RPMI8226 (cell line): Measurements from ENCODE around the gene TNFAIP8.

ENCODE experiments used
- DNase-seq: peaks from one replicate; pipeline ENCODE4 v3.0.0-alpha.2; 2015

TNFAIP8 gene

DNA sequence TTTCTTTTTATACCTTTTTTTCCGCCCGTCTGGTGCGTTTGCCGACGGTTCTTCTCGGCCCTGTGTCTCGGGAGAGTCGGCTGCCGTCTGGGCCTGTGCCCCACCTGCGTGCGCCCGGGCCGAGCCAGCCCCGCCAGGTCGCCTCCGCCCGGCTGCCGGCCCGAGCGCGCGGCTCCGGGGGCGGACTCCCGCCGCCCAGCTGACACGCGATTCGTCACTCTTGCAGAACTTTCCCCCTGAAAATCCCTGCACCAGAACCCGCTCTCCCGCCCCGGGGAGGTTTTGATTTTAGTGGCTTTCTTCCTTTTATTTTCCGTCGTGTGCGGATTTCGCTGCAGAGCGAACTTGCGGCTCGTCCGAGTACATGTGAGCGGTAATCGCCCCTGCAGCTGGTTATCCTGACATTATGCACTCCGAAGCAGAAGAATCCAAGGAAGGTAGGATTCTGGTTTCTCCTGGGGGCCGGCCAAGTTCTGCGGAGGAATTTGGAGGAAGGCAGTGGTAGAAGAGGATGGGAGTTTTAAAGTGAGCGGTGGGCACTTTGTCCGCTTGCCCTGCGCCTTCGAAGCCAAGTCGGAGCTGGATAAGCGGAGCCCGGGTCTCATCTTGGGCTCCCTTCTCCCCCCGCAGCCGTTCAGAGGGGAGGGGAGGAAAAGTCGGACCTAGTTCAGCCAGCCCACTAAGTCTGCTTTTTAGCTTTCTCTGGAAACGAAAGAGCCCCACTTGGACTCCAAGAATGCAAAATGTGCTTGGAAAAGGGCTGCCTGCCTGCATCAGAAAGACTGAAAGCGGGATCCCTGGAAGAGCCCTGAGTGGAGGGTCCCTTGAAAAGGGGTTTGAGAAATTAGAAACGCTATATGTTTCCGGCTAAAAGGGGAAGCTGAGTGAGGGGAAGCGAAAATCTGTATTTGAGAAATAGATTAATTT is at the start of gene TNFAIP8:
Gene TNFAIP8 (plus strand): TSS at position 335 of the 927 bp plus-strand sequence. CDS start 72 bp downstream, at position 407.
- no peak for DNase-seq

DNA sequence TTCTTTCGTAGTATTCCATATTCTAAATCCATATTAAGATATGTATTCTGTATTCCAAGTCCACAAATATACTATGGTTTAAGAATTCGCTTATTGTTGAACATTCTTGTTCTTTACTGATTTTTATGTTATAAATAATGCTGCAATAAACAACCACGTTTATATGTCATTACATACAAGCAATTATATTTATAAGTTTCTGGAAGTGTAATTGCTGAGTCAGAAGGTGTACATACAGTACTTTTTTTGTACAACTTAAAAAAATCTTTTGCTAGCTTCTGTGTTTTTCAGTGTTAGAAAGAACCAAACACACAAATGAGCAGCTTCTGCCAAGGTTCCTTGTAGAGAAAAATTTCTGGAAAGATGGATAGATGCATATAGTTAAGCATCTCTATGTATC is 48.6 kb upstream of the TNFAIP8 start:
- no peak for DNase-seq

DNA sequence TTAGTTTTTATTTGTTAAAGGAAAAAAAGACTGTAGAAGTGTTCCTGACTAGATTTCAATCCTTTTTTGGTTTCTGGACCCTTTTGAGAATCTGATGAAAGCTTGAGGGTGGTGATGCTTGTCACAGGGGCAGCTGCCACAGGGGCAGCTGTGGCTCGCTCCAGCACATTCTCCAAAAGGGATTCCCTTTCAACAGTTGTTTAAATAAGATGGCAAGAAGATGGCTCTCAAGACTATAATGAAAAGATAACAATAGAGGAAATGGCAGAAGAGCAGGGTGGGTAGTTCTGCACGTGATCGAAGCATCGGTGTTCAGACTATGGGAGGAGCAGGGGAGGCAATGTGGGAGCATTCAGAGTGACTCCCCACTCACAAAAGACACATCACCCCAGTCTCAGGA is 46.5 kb upstream of the TNFAIP8 start:
- no peak for DNase-seq

DNA sequence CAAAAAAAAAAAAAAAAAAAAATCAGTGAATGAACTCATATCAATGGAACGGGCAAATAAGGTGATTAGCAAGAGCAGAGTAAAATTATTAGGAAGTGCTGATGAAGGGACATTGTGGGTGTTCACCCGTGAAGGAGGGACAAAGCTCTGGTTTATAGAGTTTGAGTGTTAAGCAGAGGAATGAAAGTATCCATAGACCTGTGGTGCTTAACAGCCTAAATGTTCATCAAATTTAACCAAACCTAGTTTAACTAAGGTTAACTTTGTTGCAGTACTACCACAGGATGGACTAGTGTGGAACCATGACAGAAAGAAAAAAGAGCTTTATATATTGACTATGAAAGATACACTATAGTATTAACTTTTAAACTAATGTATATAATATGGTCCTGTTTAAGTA is 44.1 kb upstream of the TNFAIP8 start:
- DNase-seq = no peak

DNA sequence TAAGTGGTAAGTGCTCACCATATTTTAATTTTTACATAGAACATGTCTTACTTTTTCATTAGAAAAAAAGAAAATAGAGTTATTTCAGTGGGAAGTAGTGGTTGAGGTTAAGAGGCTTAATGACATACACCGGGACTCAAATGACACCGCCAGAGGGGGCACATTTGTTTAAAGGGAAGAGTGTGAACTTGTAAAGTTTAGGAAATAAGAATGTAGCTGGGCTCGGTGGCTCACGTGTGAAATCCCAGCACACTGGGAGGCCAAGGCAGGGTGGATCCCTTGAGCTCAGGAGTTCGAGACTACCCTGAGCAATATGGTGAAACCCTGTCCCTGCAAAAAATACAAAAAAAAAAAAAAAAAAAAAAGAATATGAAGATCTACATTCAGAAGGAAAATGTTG is 43.4 kb upstream of the TNFAIP8 start:
- no peak for DNase-seq

DNA sequence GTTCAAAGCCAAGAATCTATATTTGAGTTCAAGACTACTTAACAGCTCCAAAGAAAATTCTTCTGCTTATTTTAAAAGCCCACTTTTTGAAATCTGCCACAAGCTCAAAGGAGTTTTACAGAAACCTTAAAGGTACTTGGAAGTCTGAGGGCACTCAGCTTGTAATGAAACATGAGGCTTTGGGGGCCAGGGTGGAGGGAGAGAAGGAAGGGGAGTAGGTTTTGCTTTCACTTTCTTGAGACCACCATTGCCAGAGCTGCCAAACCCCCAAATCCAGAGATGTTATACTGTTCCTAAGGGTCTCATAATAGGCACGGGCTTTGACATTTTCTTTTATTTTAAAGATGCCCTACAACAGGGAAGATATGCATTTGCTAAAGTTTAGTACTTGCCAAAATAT is 42.6 kb upstream of the TNFAIP8 start:
- no peak for DNase-seq

DNA sequence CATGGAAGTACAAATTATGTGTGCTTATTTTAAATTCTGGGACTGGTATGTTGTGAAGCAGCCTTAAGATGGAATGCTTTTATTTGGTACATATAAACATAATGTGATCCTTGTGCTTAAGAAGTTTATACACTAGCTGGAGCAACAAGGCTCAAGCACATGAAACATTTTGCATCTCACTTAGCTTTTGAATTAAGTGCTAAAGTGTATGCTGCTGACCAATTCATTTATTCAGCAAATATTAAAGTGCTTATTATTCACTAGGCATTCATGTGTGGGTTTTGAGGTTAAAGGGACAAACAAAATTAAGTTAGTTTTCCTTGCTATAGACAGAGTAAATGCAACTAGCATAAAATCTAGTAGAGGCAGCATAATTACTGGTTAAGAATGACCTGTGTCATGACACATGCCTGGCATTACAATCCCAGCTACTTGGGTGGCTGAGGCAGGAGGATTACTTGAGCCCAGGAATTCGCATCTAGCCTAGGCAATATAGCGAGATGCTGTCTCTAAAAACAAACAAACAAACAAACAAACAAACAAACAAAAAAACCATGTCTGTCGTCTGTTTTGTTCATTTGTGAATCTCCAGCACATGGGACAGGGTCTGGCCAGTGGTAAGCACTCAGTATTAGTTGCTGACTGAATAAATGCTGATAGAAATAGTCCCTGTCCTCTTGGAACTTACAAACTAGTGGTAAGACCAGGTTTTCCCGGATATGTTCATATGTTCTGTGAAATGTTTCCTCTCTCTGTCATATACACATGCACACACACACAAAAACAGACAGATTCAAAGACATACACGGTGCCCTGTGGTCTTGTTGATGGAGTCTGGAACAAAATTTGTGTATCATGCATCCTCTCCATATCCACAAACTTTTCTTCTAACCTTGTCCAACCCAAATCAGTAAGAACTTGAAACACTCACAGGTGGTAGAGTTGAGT is 41.9 kb upstream of the TNFAIP8 start:
- no peak for DNase-seq

DNA sequence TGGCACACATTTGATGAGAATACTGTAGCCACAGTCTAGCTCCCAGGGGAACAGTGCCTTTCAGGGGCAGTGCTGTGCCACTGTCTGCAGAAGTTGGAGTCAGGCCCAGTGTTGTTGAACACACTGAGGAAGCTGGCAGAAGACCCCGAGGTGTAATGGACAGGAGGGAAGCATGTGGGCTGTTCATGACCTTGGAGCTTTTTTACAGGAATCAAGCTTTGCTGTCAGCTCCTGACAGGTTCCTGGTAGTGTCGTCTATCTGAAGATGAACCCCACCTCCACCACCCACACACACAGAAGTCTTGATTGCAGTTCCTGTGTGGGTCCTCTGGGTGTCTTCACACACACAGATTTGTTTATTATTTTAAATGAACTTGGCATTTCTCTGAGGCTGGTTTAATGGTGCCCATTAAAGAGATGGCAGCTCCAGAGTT is 40.3 kb upstream of the TNFAIP8 start:
- DNase-seq = peak; percentile 75

DNA sequence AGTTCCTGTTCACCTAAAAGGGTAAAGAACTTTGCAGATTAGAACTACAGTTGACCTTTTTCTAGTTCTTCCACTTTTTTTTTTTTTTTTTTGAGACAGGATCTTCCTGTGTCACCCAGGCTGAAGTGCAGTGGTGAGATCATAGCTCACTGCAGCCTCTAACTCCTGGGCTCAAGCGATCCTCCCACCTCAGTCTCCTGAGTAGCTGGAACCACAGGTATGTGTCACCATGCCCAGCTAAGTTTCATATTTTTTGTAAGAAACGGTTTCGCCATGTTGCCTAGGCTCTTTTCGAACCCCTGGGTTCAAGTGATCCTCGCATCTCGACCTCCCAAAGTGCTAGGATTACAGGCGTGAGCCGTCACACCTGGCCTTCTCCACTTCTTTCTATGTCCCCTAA is 39.7 kb upstream of the TNFAIP8 start:
- no peak for DNase-seq

DNA sequence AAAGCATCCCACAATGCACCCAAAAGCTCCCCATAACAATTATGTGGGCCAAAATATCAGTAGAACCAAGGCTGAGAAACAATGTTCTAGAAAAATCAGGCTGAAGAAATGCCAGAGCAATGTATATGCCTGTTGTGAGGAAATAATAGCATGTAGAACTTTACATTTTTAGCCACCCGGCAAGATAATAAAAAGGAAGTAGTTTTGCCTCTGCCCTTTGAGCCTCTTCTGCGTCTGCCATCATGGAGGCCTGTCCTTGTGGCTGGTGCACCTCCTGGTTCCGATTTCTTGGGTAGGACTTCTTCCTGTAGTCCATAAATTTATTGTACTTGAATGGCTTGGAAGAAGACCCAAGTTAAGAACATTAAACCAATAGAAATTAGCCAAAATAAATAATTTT is 38.9 kb upstream of the TNFAIP8 start:
- no peak for DNase-seq

DNA sequence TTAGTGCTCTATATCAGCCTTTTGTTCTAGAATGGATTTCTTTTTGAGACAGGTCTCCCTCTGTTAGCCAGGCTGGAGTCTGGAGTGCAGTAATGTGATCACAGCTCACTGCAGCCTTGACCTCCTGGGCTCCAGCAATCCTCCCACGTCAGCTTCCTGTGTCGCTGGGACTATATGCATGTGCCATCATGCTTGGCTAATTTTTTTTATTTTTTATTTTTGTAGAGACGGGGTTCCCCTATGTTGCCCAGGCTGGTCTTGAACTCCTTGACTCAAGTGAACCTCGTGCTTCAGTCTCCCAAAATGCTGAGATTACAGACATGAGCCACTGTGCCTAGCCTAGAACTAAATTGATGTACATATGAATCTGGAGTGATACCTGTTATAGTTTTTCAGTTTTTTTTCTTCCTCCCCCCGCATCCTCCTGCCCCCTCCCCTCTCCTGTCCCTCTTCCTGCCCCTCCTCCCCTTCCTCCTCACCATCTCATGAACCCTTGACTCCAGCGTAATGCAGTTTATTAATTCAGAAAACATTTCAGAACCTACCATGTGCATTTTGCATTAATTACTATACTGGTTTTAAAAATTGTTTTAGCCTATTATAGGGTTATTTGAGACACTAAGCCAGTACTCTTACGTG is 37.4 kb upstream of the TNFAIP8 start:
- no peak for DNase-seq

DNA sequence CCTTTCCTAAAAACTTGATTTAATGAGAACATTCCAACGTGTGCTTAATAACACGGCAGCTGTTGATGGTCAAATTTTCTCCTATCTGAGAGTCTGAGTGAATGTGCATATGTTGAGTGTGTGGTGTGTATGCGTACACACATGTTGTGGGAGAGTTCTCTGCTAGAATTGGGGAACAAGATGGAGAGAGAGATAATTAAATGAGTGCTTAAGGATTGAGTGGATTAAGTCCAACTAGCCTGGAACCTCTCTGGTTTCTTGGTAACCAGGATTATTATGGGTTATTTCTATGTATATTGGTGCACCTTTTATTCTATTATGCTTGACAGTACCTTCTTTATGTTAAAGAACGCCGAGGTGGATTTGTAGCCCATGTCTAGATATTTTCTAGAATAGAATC is 36.4 kb upstream of the TNFAIP8 start:
- DNase-seq = no peak

DNA sequence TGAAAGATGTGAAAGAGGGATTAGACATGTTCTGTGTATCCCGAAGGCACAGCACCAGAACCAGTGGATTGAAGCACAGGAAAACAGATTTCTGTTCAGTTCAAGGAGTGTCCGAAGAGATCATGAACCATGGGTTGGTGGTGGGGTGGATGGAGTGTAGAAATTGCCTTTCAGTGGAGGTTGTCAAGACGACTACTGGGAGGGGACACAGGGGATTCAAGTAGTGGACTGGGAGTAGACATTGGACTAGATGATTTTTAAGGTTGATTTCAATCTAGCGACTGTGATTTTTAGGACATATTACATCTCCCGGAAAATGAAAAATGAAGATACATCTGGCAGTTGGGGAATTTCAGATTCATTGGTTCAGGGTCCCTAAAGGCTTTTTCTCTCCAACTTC is 35.9 kb upstream of the TNFAIP8 start:
- DNase-seq = no peak

DNA sequence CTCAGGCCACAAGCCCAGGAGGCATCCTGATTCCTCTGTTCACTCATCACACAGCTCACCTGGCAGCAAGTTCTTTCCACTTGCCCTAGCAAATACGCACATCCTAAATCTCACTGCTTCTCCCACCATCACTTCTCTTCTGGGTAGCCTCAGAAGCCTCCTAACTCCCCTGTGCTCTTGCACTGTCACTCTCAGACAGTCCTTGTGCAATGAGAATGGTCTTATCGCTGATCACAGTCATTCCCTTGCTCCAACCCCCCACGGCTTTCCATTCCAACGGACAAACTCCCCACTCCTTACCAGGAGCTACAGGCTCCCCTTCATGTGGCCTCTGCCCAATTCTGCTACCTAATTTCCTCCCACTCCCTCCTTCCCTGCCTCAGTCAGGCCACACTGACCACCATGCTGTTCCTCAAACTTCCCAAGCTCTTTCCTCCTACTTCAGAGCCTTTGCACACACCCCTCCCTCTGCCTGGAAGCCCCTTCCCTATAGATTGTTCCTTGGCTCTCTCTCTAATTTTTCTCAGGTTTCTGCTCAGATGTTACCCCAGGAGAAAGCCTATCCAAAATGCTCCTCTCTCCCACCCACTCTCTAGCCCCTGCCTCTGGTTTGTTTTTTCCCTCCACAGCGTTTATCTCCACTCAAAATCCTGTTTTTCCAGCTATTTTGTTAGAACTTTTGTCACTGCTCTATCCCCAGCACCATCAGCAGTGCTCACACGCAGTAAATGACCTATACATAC is 34.1 kb upstream of the TNFAIP8 start:
- DNase-seq = no peak

DNA sequence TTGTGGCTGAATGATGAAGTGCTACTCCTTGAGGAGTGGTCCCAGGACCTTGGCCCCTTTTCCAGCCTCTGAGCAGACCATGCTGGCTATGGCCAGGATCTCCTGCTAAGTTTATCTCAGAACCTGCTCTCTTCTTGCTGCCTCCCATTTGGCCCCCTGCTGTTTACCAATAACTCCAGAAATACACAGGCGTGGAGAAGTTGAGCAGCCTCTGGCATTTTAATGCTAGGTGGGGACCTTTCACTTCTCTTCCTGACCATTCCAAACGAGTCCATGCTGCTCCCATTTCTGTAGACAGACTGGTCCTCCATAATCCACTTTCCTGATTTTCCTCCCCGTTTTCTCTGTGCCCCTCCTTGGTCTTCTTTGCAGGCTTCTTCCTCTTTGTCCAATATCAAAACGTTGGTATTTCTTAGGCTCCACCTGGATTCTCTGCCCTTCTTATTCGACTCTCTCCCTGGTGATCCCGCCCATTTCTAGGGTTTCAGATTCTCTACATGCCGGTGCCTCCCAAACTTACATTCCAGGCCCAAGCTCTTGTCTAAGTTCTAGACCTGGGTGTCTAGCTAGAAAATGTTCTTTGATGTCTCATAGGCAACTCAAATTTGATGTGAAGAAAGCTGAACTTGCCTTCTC is 33.4 kb upstream of the TNFAIP8 start:
- DNase-seq = no peak

DNA sequence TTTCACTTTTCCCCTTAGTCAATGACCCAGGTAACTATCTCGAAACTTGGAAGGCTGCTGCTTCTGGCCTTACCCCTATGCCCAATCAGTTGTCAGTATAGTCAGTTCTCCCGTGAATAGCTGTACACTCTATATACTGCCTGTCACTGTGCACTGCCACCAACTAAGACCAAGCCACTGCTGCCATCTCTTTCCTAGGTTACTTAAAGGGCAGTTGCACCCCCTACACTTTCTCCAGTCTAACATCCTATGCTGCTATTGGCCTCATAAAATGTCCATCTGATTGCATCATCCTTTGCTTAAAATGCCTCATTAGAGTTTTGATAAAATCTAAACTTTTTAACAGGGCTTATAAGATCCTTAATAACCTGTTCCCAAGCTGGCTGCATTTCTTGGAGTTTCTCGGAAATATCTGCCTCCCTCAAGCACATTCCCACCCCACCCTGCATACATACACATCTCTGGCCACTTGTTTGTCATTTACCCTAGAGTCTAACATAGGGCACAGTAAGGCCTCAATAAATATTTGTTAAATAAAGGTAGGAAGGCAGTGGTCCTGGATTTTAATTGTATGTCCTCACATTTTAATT is 32.8 kb upstream of the TNFAIP8 start:
- peak; percentile 35 for DNase-seq

DNA sequence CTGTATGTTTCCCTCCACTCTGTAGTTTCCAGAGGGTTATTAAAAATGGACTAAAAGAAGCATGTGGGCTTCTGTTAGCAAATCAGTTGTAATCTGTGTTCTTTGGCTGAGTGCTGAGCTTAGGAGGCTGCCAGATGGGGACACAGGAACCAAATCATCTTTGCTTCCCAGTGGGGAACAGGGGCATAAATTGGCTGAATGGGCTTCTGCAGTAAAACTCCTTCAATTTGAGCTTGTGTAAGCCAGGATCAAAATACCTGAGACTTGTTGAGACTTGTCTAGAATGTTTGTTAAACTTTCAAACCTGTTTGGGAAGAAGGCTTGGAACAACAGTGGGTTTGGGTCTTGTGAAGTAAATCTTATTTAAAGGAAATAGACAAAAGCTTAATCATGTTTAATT is 32.2 kb upstream of the TNFAIP8 start:
- DNase-seq = no peak

DNA sequence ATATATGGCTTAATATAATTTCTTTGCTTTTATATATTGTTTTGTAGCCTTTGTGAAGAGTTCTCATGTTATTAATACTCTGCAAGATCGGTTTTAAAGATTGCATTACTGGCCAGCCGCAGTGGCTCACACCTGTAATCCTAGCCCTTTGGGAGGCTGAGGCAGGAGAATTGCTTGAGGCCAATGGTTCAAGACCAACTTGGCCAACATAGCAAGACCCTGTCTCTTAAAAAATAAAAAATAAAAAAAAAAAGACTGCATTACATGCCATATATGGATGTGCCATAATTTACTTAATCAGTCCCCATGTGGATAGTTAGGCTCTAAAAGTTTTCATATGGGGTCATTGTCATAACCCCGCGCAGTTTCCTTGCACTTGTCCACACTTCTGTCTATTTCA is 31.0 kb upstream of the TNFAIP8 start:
- DNase-seq = no peak

DNA sequence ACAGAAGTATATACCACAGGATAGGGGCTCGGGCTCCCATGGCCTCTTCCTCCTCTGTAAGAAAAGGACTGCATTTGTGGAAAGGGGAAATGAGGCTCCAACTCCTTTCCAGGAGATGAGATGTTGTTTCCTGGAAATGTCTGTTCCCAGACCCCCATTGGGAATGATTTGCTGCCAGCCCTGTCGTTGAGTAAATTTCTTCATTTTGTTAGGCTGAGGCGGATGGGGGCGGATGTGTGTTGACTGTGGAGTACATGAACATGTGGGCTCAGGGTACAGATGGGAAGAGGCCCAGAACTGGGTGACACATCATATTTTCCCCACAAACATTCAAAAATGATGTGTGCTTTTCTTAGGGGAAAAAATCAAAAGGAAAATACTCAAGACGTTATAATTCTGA is 28.8 kb upstream of the TNFAIP8 start:
- DNase-seq = no peak

DNA sequence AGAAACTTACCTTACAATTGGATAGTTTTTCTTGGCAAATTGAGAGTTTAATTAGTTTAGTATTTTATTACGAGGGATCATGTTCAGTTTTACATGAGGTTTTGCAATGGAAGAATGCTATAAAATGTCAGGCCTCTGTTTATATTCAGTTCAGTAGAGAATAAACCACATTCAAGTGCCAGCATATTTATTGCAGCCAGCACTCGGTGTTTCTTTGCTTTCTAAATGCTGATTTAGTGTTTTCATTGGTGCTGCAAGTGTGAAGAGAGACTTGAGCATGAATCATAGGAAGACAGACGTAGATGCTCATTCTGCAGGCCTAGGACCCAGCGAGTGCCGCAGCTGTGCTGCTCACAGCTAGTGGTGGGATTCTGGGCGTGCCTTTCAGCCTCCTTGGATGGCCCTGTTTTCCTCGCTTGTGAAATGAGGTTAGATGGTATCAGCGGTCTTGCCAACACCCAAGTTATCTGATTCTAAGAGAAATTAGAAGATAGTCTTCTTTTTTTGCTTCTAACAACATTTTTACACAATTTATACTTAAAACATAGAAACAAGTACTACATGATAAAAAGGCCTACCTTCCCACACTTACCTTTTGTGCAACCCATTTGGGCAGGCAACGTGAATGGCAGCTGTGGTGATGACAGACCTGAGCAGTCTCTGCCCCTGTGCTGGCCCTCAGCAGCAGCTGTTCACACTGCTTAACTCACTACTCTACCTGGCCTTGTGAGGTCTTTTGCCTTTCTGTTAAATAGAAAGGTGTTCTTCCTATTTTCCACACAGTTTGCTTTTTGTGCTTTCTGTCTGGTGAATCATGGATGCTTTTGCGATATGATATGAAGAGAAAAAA is 26.8 kb upstream of the TNFAIP8 start:
- DNase-seq = peak; percentile 88

DNA sequence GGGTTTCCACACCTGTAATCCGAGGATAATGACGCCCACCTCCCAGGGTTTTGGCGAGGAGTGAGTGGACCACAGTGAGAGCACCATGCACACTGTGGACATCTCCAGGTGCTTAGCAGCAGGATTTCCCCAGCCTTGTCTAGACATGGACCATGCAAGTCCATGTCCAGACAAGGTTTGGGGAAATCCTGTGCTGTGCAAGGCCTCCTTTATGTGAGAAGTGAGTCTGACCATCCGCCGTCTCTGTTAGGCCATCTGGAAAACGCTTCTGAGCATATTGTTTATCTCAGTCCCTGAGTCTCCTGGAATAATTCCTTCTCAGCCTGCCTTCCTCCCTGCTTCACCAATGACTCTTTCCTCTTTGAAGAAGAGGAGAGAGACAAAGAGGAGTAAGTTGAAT is 26.2 kb upstream of the TNFAIP8 start:
- DNase-seq = no peak
